ENCODE measurements around the gene HABP2. TPM values are rescaled to one million over a fixed set of nuclear protein-coding genes. Genes with fewer than 3 reads are reported as not detected.

The HABP2 gene
- total and polyA plus RNA-seq, 9 of the 15 experiments (the other 6 are each of a cell fraction or from before 2014, with no cell fraction given): 0.09 TPM; not detected in 8

GRCh38 chr10:113552014-113552413 lies 839 bp upstream of the HABP2 start (continued):
- TF ChIP-seq BCLAF1 (IDR thresholded peaks at IDR 0.05; ENCODE audit: borderline replicate concordance in 1 of 2, control insufficient read depth in 1 of 2, low read depth in 2 of 2, low read length in 1 of 2) (no peak), ZNF12 (CRISPR knock-in tag; IDR thresholded peaks at IDR 0.05) (no peak), DACH1 (IDR thresholded peaks at IDR 0.05; ENCODE audit: partially characterized antibody) (no peak), PCBP1 (IDR thresholded peaks at IDR 0.05; ENCODE audit: low read depth, low read length, poor library complexity, severe bottlenecking) (no peak), CUX1 (CRISPR knock-in tag; IDR thresholded peaks at IDR 0.05) (no peak), ZNF77 (CRISPR knock-in tag; IDR thresholded peaks at IDR 0.05) (no peak), ZNF717 (CRISPR knock-in tag; IDR thresholded peaks at IDR 0.05) (no peak), C11orf30 (IDR thresholded peaks at IDR 0.05; ENCODE audit: low read depth) (no peak), JUN (IDR thresholded peaks at IDR 0.05; ENCODE audit: borderline replicate concordance, low read depth, low read length) (no peak), JUN (CRISPR knock-in tag; IDR thresholded peaks at IDR 0.05; ENCODE audit: borderline replicate concordance) (no peak), E2F6 (IDR thresholded peaks at IDR 0.05; ENCODE audit: borderline replicate concordance in 1 of 2, extremely low read depth in 1 of 2, insufficient read depth in 1 of 2, insufficient read length in 1 of 2, low read depth in 1 of 2, low read length in 1 of 2, poor library complexity in 1 of 2, severe bottlenecking in 1 of 2) (no peak)
